MV-4-11 (cell line): ENCODE measurements around the gene PIP4K2A.

Source experiments
- DNase-seq: peaks from one replicate; lab custom pipeline; 2025; lab: John Stamatoyannopoulos, UW

PIP4K2A gene

DNA sequence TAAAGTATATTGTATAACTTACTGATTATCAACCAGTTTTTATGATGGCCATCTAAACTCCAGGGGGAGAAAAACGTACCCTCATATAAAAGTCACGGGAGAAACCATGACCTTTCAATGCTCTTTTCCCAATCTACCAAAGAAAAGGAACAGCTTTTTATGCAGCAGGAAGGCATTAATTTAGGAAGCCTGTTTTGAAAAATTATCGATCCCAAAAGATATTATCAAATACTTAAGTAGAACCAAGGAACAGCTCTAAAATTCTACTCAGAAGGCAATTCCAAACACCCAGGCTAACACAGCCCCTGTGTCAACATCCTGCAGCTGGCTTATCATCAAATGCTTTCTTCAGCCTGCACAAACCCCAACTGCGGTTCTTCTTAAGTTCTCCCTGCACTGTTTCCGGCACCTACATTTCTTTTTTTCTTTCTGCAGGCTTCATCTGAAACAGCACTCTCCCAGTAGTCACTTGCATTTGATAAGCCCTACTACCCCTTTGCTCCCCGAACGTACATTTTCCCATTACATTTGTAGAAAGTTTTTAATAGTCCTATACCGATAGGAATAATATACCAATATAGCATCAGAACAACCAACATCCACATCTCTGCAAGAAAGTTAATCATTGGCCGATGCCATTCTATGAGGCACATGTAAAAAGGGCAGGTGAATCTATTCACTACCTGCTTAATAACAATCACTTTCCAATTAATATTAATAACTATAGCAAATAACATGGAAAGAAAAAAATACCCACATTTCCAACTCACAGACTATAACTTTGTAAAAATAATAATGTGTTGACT, 47.9 kb downstream of the PIP4K2A start:
- DNase-seq: peak; percentile 71

DNA sequence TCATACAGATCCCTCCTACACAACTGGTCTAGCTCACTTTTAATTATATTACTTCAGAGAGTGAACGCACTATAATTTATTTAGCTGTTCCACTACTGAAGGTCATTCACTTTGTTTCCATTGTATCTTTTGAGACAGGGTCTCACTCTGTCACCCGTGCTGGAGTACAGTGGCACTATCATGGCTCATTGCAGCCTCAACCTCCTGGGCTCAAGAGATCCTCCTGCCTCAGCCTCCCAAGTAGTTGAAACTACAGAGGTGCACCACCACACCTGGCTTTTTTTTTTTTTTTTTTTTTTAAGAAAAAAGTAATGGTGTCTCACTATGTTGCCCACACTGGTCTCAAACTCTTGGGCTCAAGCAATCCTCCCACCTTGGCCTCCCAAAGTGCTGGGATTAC, 49.0 kb downstream of the PIP4K2A start:
- DNase-seq: no peak

DNA sequence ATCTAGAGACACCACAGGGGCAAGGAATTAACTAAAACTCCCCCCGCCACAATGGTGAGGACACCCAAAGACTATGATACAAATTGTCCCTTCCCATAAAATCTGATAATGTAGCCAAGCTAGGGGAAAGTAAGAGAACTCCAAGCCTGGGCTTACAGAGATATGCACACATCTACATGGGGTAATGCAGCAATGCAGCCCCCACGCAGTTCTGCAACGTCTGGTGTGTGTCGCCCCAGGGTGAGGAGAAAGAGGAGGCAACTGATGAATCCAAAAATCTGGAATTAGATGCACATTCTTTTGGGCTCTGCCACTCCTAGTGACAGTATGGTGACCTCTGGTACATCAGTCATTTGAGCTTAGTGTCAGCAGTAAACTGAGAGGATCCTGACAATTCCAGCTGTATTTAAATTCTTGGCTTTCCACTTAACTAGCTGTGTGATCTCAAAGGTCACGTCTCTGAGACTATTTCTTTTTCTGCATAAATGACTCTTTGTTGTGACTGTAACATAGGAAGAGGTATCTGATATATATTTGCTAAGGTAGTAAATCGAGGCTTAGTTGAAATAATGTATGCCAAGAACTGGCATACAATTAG, 51.5 kb downstream of the PIP4K2A start:
- DNase-seq: no peak

DNA sequence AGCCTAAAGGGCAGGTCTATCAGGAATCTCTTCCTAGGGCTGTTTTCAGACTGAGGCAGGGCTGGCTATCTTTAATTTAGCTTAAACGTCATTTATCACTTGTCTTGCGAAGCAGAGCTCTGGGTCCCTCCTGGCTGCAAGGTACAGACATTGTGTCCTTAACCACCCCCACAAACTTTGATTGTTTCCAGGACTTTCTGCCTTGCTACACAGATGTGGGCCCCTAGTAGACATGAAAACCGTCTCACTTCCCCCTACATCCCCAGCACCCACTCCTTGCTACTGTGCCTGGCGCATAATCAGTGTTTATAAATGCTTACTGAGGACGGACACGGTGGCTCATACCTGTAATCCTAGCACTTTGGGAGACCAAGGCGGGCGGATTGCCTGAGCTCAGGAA, 54.5 kb downstream of the PIP4K2A start:
- no peak for DNase-seq

DNA sequence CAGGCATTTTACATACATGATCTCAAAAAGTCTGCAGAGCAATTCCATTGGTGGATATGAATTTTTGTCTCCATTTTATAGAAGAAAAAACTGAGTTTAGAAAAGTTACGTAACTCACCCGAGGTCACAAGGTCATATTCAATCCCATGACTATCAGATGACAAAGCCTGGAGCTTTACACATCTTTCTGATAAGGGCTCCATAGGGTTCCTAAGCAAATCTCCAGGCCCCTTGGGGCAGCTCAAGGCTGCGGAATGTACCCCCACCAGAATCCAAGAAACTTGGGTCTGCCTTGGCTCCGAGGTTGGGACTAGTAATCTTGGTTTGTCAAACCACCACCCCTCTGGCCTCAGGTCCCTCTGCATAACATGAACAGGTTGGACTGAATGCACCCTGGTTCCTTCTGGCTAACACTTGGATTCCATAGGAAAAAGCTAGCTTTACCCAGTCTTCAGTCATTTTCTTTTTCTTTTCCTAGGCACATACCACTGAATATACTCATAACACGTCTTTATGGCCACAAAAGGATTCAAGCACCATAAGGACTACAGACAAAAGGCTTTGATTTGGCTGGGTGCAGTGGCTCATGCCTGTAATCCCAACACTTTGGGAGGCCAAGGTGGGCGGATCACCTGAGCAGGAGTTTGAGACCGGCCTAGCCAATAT, 55.5 kb downstream of the PIP4K2A start:
- no peak for DNase-seq

DNA sequence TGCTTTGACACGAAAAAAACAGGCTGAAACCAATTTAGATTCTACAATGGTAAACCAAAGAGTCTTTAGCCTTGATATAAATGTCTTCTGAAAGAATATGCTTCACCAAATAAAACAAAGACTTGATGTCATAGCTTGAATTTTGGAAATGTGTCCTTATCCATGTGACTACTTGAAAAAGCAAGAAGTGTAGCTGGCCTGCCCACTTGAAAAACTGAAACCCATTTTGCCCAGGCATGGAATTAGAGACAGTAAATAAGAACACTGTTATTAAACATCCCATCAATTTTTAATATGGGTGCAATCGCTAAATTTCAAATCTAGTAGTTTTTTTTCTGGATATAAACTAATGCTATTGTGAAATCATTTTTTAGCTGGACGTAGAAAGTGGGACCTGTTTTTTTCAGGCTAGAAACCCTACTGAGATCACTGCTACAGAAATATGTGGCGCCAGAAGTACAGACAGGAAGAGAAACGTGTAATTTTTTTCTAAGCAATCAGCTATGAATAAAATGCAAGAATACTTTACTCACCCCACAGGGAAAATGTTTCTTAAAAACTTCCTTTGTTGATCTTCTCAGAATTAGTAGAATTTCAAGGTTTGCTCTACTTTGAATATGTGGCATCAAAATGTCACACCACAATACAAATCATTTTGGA, 56.7 kb downstream of the PIP4K2A start:
- no peak for DNase-seq

DNA sequence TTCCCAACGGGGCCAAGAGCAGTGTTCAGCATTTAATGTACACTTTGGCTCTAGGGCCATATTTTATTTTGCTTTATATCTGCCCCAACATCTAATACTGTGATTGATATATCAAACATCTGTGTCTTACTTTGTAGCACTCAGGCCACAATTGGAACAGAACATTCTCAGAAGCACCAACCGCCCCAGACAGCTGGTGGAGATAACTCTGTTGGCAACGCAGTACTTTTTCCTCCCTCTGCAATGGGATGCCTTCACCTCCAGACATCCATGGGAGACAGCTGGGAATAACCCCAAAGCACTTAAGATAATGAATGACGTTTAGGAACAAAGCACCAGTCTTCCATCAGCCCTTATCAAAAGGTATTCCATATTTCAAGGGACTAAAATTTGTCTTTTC, 57.4 kb downstream of the PIP4K2A start:
- DNase-seq: no peak

DNA sequence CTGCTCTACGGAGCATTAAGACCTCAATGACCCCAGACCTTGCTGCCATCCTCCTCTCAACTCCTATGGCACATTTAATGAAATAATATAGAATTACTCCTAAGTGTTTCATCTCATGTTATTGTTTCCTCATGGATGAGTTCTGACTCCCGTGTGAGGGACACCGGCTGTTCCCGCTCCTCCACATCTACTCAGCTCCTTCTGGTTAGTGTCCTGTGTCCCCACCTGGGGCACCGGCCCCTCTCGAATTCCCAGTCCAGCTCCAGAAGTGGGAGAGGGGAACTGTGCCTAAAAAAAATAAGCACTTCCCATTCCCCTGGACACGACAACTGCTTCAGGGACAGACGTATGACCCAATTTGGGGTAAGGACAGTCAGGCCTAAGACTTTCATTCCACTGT, 58.3 kb downstream of the PIP4K2A start:
- no peak for DNase-seq

DNA sequence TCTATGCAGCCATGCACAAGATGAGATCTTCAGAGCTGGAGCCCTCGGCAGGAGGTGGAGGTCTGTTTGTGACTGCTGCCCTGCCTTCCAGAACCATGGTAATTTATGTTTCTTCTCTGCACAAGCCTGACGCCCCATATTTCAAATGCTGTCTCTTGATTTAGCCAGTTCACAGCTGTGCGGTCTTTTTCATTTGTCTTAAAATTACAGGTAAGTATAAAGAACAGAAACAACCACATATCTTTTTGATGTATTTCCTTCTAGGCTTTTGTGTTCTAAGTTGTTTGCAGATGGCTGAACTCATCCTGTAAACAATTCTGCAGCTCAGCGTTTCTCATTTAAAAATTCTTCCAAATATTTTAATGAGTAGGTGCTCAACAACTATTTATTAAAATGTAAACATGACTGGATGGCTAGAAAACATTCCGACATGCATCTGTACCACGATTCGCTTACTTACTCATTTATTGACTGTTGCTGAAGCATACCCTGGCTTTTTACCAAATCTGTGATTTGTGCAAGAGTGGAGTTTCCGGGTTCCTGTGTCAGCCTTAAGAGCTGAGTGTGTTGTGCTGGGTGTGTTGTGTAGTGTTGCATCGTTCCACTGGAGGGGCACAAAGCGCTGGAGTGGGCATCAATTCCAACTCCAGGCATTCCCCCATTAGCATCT, 58.9 kb downstream of the PIP4K2A start:
- no peak for DNase-seq

DNA sequence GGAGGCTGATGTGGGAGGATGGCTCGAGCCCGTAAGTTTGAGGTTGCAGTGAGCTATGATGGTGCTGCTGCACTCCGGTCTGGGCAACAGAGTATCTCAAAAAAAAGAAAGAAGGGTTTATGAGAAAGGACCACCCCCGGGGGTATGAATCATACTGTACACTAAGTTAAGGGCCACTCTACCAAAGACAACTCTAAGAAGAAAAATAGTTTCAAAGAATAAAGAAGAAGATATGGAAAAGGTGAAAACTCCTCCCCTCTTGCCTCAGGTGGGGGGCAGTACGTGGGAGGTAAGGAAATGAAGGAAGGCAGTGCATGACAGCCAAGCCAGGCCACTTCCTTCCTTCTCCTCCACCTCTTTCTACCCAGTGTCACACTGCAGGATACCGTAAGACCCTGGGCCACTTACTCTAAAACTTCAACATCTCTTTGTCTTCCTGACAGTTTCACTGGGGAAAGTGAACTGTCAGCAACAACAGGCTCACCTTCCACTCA, 61.3 kb downstream of the PIP4K2A start:
- DNase-seq: no peak

DNA sequence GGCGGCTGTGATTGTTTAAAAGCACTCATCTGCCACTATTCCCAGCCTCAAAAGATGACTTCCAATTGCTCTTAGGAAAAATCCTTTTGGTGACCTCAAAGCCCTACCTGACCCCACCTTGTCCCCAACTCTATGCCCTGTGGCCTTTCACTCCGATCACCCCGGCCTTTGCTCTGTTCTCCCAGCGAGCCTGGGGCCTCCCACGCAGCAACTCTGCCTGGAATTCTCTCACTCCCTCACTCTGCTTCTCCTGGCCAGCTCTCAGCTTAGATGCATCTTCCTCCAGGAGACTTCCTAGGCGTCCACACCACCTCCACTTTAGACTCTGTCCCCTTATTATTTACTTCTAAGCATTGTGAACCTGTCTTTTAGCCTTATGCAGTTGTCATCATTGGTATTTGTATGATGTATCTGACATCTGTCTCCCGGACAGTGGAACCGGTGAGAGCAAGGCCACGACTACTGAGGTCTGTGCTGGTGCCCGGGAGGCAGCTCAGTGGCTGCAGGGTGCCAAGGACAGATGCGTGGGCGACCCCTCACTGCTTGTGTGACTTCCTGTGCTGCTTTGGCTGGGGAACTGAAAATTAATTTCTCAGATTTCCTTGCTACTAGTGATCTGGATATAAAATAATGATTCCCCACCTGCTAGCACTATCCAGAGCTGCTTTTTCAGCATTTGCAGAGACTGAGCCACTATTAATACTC, 63.0 kb downstream of the PIP4K2A start:
- DNase-seq: no peak

DNA sequence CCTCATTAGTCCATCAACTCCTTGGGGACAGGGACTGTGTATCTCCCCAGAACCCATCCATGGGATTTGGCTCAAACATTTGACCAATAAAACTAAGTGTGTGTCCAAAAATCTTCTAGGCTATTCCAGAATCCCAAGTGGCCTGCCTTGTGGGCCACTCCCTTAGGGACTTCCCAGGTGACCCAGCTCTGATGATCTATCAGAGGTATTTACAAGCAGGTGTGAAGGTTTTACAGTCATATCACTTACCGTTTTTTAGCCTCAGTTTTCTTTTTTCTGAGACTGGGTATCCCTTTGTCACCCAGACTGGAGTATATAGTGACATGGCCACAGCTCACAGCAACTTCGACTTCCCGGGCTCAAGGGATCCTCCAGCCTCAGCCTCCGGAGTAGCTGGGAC, 64.4 kb downstream of the PIP4K2A start:
- no peak for DNase-seq

DNA sequence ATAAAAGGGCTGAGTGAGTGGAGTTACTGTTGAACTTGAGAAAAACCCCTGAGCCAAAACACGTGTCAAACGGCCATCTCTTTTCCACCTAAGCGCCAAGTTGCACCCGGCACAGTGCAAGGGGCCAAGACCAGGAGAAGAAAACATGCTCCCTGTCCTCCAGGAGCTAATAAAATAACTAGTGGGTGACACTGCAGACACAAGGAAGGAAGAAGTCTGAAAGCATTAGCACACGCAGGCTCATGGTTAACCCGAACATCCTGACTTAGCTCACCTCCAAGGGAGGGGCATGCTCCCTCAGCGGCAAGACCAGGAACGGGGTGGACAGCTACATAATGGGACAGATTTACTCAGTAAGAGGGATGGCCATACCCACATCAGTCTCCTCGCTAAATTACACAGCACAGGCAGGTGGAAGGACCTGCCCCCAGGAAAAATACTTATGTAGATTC, 65.0 kb downstream of the PIP4K2A start:
- no peak for DNase-seq

DNA sequence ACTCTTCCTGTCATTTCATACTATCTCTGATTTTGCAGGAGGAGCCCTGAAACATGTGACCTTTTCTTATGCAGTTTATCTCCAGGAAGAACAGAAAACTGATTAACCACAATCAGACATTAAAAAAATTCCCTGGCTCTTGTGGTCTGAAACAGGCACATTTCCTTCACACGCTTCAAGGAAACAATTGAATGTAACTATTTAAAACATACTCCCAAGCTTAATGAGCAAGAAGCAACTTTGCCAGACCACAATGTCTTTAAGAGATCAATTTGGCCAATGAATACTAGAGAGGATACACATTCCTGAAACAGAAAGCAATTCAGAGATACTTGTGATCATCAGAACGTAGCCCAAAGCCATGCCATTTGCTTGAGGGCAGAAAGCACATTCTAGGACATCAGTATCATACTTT, 65.8 kb downstream of the PIP4K2A start:
- no peak for DNase-seq

DNA sequence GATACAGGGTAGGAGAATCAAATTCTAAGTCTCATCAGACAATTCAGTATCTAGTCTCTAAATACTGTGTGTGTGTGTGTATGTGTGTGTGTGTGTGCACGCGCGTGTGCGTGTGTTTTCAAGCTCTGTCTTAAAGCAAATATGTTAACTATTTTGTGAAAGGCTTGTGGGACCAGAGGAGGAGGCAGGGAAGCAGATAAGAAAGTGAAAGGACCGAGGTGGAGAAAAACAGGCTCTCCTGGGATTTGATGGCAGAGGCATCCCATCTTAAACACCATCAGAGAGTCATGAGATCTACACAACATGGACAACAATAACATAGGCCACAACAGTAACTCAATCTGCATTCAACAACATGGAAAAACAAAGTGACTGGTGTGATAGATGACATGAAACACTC, 67.1 kb downstream of the PIP4K2A start:
- no peak for DNase-seq

DNA sequence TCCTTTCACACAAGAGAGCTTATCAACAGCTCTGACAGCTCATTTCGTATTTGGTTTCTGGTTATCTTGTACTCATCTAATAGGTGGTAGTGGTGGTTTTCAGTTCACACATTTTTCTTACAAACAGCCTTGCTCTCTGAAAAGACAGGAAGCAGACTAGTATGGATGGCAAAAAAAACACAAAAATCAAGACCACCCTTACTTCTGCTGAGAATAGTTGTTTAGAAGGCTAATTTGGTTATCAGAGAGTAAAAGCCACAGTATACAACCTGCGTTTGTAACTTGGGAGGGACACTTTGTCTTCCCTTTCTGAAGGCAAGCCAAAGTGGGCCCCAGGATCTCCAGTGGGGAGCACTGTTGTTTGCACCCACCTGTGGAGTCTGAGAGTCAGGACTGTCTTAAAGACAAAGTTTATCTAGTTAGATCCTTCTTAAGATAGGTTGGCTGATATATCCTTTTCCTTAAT, 68.0 kb downstream of the PIP4K2A start:
- no peak for DNase-seq

DNA sequence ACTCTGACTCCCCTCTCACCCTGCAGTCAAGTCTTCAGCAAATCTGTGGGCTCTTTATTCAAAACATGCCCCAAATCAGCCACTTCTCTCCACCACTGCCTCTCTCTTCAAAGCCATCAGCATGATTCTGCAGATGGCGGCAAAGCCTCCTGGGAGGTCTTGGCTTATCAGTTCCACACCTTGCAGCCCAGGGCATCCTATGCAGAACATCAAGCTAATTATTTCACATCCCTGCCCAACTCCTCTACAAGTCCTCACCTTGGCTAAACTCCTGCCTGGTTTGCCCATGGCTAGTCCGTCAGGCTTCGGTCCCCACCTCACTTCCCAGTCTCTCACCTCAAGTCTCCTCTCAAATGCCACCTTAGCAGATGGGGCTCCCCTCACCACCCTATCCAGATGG, 70.2 kb downstream of the PIP4K2A start:
- no peak for DNase-seq

DNA sequence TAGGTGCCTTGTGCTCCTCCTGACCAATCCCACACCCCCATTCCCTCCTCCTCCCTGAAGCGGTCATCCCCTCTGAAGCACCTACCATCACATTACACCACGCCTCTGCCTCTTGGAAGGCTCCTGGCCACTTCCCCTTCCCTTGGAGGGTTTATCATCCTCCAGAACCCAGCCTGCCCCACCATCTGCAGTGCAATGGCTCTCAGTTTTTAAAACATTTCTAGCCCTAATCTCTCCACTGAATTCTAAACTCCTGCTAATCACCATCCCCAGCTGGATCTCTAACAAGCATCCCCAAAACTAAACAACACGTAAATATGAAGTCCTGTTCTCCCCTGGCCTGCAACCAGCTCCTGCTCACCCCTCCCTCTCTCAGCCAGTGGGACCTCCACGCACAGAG, 70.6 kb downstream of the PIP4K2A start:
- DNase-seq: no peak

DNA sequence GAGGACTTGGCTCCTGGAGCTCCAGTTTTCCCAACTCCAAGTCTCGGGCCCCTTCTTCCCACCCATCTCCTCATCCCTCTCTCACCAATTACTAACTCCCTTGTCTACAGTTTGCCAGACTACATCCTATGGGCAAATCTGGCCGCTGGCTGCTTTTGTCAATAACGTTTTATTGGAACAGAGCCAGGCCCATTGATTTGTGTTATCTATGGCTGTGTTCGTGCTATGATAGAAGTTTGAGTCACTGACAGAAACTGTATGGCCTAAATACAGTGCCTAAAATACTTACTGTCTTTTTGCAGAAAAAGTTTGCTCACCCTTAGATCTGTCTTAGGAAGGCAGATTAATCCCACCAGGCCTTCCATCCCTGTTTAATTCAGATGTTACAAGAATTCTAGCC, 71.3 kb downstream of the PIP4K2A start:
- no peak for DNase-seq

DNA sequence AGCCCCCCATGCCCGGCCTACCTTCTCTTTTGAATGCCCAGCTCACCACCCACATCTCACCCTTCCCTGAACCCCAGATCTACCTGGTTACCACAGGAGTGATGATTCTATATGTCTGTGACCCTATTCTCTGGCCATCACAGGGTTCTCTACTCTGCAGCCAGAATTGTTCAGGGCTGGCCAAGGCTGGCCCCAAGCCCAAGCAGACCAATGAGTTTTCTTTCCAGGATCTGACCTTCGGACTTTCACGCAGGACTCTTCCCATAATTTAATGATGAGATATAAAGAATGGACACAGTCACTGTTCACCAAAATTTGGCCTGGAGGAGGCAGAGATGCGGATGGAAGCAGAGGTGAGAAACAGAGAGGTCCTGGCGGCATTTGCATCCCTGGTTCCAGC, 72.6 kb downstream of the PIP4K2A start:
- DNase-seq: no peak

DNA sequence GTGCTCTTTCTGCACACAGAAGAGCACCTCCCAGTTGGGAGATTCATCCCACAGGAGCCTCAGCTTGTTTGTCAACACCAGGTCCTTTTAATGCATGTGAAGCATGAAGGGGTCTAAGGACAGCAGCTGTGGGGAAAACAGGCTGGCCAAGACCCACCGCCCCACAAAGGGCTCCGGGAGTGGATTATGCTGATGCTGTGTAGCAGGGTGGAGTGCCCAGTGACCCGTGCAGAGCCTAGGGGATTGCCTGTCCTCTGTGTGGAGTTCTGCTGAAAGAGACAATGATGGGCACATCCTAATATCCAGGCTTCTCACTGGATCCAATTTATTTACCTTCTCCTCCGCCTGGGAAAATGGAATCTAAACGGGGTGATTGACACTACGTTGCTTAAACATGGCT, 74.0 kb downstream of the PIP4K2A start:
- DNase-seq: no peak
